ENCODE measurements around the gene KLF15.

DNA sequence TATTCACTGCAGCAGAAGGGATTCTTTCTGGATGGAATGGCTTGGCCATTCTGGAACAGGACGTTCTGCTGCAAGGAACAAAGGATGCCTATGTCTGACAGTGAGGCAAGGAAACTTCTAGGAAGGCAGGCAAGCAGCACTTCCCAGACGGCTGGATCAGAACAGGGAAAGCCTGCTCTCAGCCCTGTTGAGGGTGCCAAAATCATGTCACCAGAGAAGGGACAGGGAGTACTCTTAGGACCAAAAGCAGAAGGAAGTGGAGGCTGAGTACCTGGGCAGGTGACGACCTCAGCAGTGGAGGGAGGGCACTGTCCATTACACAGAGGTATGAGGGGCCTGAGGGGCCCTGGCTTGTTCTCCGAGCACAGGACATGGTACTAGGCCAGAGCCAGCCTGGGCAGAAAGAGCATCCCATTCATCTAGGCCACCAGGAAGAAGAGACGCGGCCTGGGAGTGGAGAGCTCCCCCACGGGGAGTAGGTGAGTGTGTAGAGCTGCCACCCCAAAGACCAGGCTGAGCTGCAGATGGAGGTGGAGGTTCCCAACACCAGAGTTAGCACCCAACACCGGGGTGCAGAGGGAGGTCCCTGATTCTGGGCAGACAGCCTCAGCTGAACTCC lies 9.6 kb downstream of the KLF15 start:
- TF ChIP-seq, protein P1, sequence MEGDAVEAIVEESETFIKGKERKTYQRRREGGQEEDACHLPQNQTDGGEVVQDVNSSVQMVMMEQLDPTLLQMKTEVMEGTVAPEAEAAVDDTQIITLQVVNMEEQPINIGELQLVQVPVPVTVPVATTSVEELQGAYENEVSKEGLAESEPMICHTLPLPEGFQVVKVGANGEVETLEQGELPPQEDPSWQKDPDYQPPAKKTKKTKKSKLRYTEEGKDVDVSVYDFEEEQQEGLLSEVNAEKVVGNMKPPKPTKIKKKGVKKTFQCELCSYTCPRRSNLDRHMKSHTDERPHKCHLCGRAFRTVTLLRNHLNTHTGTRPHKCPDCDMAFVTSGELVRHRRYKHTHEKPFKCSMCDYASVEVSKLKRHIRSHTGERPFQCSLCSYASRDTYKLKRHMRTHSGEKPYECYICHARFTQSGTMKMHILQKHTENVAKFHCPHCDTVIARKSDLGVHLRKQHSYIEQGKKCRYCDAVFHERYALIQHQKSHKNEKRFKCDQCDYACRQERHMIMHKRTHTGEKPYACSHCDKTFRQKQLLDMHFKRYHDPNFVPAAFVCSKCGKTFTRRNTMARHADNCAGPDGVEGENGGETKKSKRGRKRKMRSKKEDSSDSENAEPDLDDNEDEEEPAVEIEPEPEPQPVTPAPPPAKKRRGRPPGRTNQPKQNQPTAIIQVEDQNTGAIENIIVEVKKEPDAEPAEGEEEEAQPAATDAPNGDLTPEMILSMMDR (IDR thresholded peaks at IDR 0.05), result no peak
- no peak for TF ChIP-seq POLR2A (IDR thresholded peaks at IDR 0.05)

Measured in lower leg skin (tissue), 3 donors.